GM12878 (cell line): ENCODE data around the gene PCDHGA5. TPM values are rescaled to one million over a fixed set of nuclear protein-coding genes. Genes with fewer than 3 reads are reported as not detected.

Experiments used
- ATAC-seq: fragments of 200-7000 bp; cut with Tn5 transposase; 3 replicates; pipeline ENCODE4 v1.9.1; 2020; ENCODE audit warnings: mild to moderate bottlenecking, moderate library complexity
- BruUV-seq: library from RNA; stranded (reverse); fragments of 400-500 nt; replicated peaks from 2 replicates; lab custom pipeline; 2021; lab: Mats Ljungman, UMichigan
- CTCF ChIA-PET: fragments of 300-600 bp; sonication (Branson Sonifier 250); formaldehyde crosslinking; extraction: SDS; loops from one replicate; lab custom pipeline; 2021; ENCODE audit warnings: inconsistent platforms; lab: Yijun Ruan, JAX
- POLR2A ChIA-PET: fragments of 350-600 bp; formaldehyde crosslinking; extraction: SDS; loops from one replicate; lab custom pipeline; 2021; ENCODE audit warnings: inconsistent platforms; lab: Charles Lee
- RAD21 ChIA-PET: fragments of 300-600 bp; sonication (Branson Sonifier 250); formaldehyde crosslinking; loops from one replicate; lab custom pipeline; 2023; ENCODE audit warnings: antibody characterized with exemption; ENCODE audit not compliant: unreplicated experiment; lab: Charles Lee
- SMC1A ChIA-PET: fragments of 300-600 bp; sonication (Branson Sonifier 250); formaldehyde crosslinking; loops from one replicate; lab custom pipeline; 2023; ENCODE audit not compliant: unreplicated experiment, uncharacterized antibody; lab: Charles Lee
- DNase-seq: peaks from one replicate; pipeline ENCODE4 v3.0.0-alpha.2; 2011; ENCODE audit warnings: low read depth, low spot score
- FAIRE-seq: peaks from 3 replicates; lab custom pipeline; 2011; peaks lifted over from hg19 to GRCh38; lab: Jason Lieb, UNC
- H2AFZ ChIP-seq: 2 replicates; pipeline ENCODE4 v1.6.0; 2011; ENCODE audit warnings: low read depth, low read length, control low read depth; ENCODE audit not compliant: control insufficient read depth
- H3K27ac ChIP-seq: 2 replicates; pipeline ENCODE4 v1.5.1; 2011; ENCODE audit warnings: control low read depth; ENCODE audit not compliant: control insufficient read depth, insufficient read depth
- H3K27me3 ChIP-seq, 2 experiments: replicated peaks in 1 of 2; 2 replicates each; pipeline versions ENCODE4 v1.6.0 to v1.6.1; 2011; ENCODE audit warnings: low read length in 1 of 2; ENCODE audit not compliant: control insufficient read depth in 2 of 2, insufficient read depth in 2 of 2
- H3K36me3 ChIP-seq, 2 experiments: 2 replicates each; pipeline ENCODE4 v1.5.1; 2011; ENCODE audit warnings: low read length in 1 of 2; ENCODE audit not compliant: control insufficient read depth in 2 of 2, insufficient read depth in 2 of 2
- H3K4me1 ChIP-seq: 2 replicates; pipeline ENCODE4 v1.6.1; 2011; ENCODE audit warnings: mild to moderate bottlenecking, low read length, moderate library complexity, mixed read lengths; ENCODE audit not compliant: control insufficient read depth, insufficient read depth
- H3K4me2 ChIP-seq: 2 replicates; pipeline ENCODE4 v1.6.0; 2011; ENCODE audit warnings: control low read depth; ENCODE audit not compliant: control insufficient read depth, insufficient read depth
- H3K4me3 ChIP-seq: fragments of 200-600 bp; sonication (generic); 2 replicates; pipeline ENCODE4 v1.5.1; 2016
- H3K79me2 ChIP-seq: 2 replicates; pipeline ENCODE4 v1.6.0; 2011; ENCODE audit warnings: low read length; ENCODE audit not compliant: control insufficient read depth, insufficient read depth
- H3K9ac ChIP-seq: 2 replicates; pipeline ENCODE4 v1.8.0; 2011; ENCODE audit warnings: low read length, control low read depth, mixed read lengths; ENCODE audit not compliant: control insufficient read depth, insufficient read depth
- H3K9me3 ChIP-seq: replicated peaks from 3 replicates; pipeline ENCODE4 v1.5.1; 2011; ENCODE audit warnings: mild to moderate bottlenecking, low read length; ENCODE audit not compliant: control insufficient read depth, insufficient read depth
- H4K20me1 ChIP-seq: 2 replicates; pipeline ENCODE4 v1.6.0; 2011; ENCODE audit not compliant: control insufficient read depth, insufficient read depth
- CBFB ChIP-seq: IDR thresholded peaks from 2 replicates; pipeline ENCODE4 v1.6.1; 2016; ENCODE audit warnings: antibody characterized with exemption, low read depth
- KDM1A ChIP-seq: fragments of 200-600 bp; sonication (generic); IDR thresholded peaks from 2 replicates; pipeline ENCODE4 v1.6.1; 2016; ENCODE audit warnings: borderline replicate concordance
- MEF2B ChIP-seq: fragments of 450-650 bp; IDR thresholded peaks from 2 replicates; pipeline ENCODE4 v1.6.1; 2018; ENCODE audit warnings: mild to moderate bottlenecking, moderate library complexity; ENCODE audit not compliant: partially characterized antibody, poor library complexity, severe bottlenecking
- RAD51 ChIP-seq: fragments of 450-650 bp; IDR thresholded peaks from 2 replicates; pipeline ENCODE4 v1.6.1; 2016; ENCODE audit warnings: moderate library complexity, mild to moderate bottlenecking, inconsistent platforms
- SMARCA5 ChIP-seq: fragments of 450-650 bp; IDR thresholded peaks from 2 replicates; pipeline ENCODE4 v1.6.1; 2017; ENCODE audit warnings: mild to moderate bottlenecking
- WGBS: methylation state at CpG from one replicate; pipeline ENCODE4 v1.1.6; 2016; ENCODE audit warnings: low lambda C conversion rate; ENCODE audit not compliant: insufficient replicate concordance, insufficient coverage; ENCODE audit errors: missing lambda C conversion rate; 5-methylcytosine and 5-hydroxymethylcytosine counted together
- in situ Hi-C: fragments of 300-500 bp; cut with MboI; formaldehyde crosslinking; loops from 9 replicates; pipeline ENCODE4 v1.14.3; 2018; ENCODE audit warnings: mixed read lengths
- intact Hi-C: fragments of 100-400 bp; cut with micrococcal nuclease; formaldehyde crosslinking; loops from one replicate; pipeline ENCODE4 v1.14.2; 2022; ENCODE audit not compliant: unreplicated experiment
- polyA plus RNA-seq, 11 experiments: library from polyadenylated mRNA; depleted of rRNA in 4 of 11; unstranded in 6 of 11; stranded (reverse) in 5 of 11; fragments of >200 nt; fragmentation: Nextera tagmentation in 4 of 11; fragmentation: Illumina TruSeq in 1 of 11; extraction: Ambion mirVana in 4 of 11; extraction: Trizol in 1 of 11; gene quantifications; 1 replicate in 1 of 11; 2 replicates in 10 of 11; pipeline versions ENCODE4 v1.2.1 to v1.2.3, GENCODE V29; 2011 to 2016; ENCODE audit warnings: inconsistent platforms in 2 of 11, missing spikeins in 2 of 11, low read depth in 1 of 11
- total RNA-seq, 4 experiments: library from RNA; depleted of rRNA in 3 of 4; stranded (reverse); fragments of >200 nt in 3 of 4; fragmentation: Illumina TruSeq in 1 of 4; extraction: Trizol in 1 of 4; gene quantifications; 2 replicates each; pipeline versions ENCODE4 v1.2.1 to v1.2.3, GENCODE V29; 2013 to 2021
- TF ChIP-seq, protein P1 (sequence below): fragments of 450-650 bp; IDR thresholded peaks from 2 replicates; pipeline ENCODE4 v1.6.1; 2016; ENCODE audit warnings: mild to moderate bottlenecking
- TF ChIP-seq, protein P2 (sequence below): fragments of 150-350 bp; IDR thresholded peaks from 2 replicates; pipeline ENCODE4 v1.6.1; 2014; ENCODE audit warnings: mild to moderate bottlenecking, low read depth, low read length
- TF ChIP-seq, protein P3 (sequence below): fragments of 150-350 bp; IDR thresholded peaks from 2 replicates; pipeline ENCODE4 v1.6.1; 2016; ENCODE audit warnings: low read depth, low read length

PCDHGA5 gene
- total and polyA plus RNA-seq, 10 of the 15 experiments (the other 5 are each of a cell fraction or from before 2014, with no cell fraction given), result 0.10 to 0.23 (median 0.16) TPM; not detected in 4

DNA sequence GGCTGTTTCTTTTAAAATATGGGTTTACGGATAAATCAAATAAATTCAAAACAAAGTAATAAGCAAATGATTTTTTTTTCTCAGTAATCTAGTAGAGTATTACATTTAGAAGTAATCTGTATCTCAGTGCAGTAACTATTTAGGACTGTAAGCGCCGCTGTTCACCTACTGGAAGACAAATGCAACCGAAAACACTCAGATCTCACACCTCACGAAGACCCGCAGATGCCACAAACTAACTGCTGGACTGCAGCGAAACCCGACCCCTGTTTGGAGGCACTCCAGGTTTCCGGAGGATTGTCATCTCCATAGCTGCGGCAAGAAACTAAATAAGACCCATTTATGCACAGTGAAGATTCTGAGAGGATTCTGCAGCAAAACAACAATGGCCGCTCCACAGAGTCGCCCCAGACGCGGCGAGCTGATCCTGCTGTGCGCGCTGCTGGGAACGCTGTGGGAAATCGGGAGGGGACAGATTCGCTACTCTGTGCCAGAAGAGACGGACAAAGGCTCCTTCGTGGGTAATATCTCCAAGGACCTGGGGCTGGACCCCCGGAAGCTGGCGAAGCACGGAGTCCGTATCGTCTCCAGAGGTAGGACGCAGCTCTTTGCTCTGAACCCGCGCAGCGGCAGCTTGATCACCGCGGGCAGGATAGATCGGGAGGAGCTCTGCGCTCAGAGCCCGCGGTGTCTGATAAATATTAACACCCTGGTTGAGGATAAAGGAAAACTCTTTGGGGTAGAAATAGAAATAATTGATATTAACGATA is 28.7 kb downstream of the PCDHGA5 start, which contains the start of gene PCDHGA8:
TSS of gene PCDHGA8 (plus strand) at position 205 of the 770 bp plus-strand sequence. CDS start at position 386, 181 bp downstream.
- no peaks in the 10 kb centered on the region for H4K20me1 ChIP-seq
- peaks cover 5% of the 10 kb centered on the region; the same call in 2 of the 3 replicates for H3K9me3 ChIP-seq
- CTCF ChIA-PET, result interaction anchor here (0.9 to 1.4 kb wide), 4 partner anchors 10 to 171 kb away, joined by 3 read pairs; partner anchors contain the start of genes PCDHGA10 and PCDHGA7
- no TSS peak for BruUV-seq
- no peaks in the 10 kb centered on the region for H3K27me3 ChIP-seq
- intact Hi-C loops (no loop called here), in situ Hi-C loops (no loop called here)
- POLR2A ChIA-PET, result no interaction called here
- no peak for DNase-seq
- H3K36me3 ChIP-seq, result no peaks in the 10 kb centered on the region
- SMC1A ChIA-PET, result interaction anchor here (1.4 kb wide), 1 partner anchor 165 kb away, joined by 4 read pairs; no protein-coding TSS in a partner anchor
- no peak within 1 kb of the TSS for H3K4me3 ChIP-seq
- no peaks in the 10 kb centered on the region for H3K79me2 ChIP-seq
- no peak within 1 kb of the TSS for H3K27ac ChIP-seq
- no peaks in the 10 kb centered on the region for H3K4me1 ChIP-seq
- TF ChIP-seq CBFB (no peak), KDM1A (no peak), SMARCA5 (no peak), RAD51 (no peak), MEF2B (no peak)
- TF ChIP-seq, protein P1, sequence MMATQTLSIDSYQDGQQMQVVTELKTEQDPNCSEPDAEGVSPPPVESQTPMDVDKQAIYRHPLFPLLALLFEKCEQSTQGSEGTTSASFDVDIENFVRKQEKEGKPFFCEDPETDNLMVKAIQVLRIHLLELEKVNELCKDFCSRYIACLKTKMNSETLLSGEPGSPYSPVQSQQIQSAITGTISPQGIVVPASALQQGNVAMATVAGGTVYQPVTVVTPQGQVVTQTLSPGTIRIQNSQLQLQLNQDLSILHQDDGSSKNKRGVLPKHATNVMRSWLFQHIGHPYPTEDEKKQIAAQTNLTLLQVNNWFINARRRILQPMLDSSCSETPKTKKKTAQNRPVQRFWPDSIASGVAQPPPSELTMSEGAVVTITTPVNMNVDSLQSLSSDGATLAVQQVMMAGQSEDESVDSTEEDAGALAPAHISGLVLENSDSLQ, result no peak
- TF ChIP-seq, protein P2, sequence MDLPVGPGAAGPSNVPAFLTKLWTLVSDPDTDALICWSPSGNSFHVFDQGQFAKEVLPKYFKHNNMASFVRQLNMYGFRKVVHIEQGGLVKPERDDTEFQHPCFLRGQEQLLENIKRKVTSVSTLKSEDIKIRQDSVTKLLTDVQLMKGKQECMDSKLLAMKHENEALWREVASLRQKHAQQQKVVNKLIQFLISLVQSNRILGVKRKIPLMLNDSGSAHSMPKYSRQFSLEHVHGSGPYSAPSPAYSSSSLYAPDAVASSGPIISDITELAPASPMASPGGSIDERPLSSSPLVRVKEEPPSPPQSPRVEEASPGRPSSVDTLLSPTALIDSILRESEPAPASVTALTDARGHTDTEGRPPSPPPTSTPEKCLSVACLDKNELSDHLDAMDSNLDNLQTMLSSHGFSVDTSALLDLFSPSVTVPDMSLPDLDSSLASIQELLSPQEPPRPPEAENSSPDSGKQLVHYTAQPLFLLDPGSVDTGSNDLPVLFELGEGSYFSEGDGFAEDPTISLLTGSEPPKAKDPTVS, result no peak
- TF ChIP-seq, protein P3, sequence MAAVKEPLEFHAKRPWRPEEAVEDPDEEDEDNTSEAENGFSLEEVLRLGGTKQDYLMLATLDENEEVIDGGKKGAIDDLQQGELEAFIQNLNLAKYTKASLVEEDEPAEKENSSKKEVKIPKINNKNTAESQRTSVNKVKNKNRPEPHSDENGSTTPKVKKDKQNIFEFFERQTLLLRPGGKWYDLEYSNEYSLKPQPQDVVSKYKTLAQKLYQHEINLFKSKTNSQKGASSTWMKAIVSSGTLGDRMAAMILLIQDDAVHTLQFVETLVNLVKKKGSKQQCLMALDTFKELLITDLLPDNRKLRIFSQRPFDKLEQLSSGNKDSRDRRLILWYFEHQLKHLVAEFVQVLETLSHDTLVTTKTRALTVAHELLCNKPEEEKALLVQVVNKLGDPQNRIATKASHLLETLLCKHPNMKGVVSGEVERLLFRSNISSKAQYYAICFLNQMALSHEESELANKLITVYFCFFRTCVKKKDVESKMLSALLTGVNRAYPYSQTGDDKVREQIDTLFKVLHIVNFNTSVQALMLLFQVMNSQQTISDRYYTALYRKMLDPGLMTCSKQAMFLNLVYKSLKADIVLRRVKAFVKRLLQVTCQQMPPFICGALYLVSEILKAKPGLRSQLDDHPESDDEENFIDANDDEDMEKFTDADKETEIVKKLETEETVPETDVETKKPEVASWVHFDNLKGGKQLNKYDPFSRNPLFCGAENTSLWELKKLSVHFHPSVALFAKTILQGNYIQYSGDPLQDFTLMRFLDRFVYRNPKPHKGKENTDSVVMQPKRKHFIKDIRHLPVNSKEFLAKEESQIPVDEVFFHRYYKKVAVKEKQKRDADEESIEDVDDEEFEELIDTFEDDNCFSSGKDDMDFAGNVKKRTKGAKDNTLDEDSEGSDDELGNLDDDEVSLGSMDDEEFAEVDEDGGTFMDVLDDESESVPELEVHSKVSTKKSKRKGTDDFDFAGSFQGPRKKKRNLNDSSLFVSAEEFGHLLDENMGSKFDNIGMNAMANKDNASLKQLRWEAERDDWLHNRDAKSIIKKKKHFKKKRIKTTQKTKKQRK, result no peak
- TF ChIP-seq, all 136 proteins: peak for 0
- Histone ChIP-seq H3K4me2 (no peak within 1 kb of the TSS), H2AFZ (no peak within 1 kb of the TSS), H3K9ac (no peak within 1 kb of the TSS)
- WGBS, result 83% methylated on average over 38 of the region's 38 CpGs
- RAD21 ChIA-PET, result no interaction called here
- FAIRE-seq (no peak), ATAC-seq (no peak)
